Measurements from ENCODE around the gene ACSBG1.

DNA sequence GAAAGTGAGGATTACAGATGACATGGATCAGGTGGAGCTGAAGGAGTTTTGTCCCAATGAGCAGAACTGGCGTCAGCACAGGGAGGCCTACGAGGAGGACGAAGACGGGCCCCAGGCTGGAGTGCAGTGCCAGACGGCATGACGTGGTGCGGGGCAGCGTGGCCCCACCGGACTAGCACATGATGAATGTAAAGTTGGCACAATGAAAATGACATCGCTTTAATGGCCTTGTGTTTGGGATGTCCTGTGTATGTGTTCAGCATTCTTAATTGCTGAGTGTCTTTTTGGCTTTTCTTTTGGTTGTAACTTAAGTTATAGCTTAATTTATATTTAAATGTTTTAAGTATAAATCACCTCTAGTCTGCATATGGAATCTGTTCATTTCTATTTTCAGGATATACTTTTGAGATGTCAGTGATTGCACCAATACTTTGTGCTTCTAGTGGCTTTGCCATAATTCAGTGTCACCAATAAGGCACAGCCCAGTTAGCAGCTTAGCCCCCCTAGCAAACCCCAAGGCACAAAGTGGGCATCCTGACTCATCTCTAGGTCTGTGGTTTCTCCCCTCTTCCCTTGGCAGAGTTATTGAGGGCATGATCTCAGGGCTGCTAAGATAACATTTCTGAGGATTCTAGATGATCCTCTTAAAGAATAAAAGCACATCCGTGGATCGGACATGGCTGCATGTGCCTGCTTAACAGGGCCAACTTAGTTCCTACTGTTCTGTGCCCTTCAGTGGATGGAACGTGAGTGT, 46.1 kb upstream of the ACSBG1 start:
- TF ChIP-seq POLR2AphosphoS5 (IDR thresholded peaks at IDR 0.05), result no peak
- TF ChIP-seq, protein P1, sequence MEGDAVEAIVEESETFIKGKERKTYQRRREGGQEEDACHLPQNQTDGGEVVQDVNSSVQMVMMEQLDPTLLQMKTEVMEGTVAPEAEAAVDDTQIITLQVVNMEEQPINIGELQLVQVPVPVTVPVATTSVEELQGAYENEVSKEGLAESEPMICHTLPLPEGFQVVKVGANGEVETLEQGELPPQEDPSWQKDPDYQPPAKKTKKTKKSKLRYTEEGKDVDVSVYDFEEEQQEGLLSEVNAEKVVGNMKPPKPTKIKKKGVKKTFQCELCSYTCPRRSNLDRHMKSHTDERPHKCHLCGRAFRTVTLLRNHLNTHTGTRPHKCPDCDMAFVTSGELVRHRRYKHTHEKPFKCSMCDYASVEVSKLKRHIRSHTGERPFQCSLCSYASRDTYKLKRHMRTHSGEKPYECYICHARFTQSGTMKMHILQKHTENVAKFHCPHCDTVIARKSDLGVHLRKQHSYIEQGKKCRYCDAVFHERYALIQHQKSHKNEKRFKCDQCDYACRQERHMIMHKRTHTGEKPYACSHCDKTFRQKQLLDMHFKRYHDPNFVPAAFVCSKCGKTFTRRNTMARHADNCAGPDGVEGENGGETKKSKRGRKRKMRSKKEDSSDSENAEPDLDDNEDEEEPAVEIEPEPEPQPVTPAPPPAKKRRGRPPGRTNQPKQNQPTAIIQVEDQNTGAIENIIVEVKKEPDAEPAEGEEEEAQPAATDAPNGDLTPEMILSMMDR (IDR thresholded peaks at IDR 0.05; ENCODE audit: poor library complexity, severe bottlenecking), result no peak
- no peak for TF ChIP-seq EZH2 (IDR thresholded peaks at IDR 0.05; ENCODE audit: borderline replicate concordance, insufficient read depth, low read length, poor library complexity, severe bottlenecking)
- TF ChIP-seq EP300 (conservative IDR thresholded peaks at IDR 0.05; ENCODE audit: poor library complexity, severe bottlenecking), result no peak
- TF ChIP-seq REST (IDR thresholded peaks at IDR 0.05; ENCODE audit: borderline replicate concordance), result no peak
- no peak for TF ChIP-seq RAD21 (conservative IDR thresholded peaks at IDR 0.05)
- TF ChIP-seq MXI1 (conservative IDR thresholded peaks at IDR 0.05; ENCODE audit: poor library complexity, severe bottlenecking), result no peak
- no peak for TF ChIP-seq TAF1 (IDR thresholded peaks at IDR 0.05; ENCODE audit: low read depth)
